ENCODE results near the gene NSMF. TPM values are rescaled to one million over a fixed set of nuclear protein-coding genes. Genes with fewer than 3 reads are reported as not detected.

The NSMF gene
- total RNA-seq, 2 donors from 2014 or later = 17.1 to 36.4 TPM

DNA sequence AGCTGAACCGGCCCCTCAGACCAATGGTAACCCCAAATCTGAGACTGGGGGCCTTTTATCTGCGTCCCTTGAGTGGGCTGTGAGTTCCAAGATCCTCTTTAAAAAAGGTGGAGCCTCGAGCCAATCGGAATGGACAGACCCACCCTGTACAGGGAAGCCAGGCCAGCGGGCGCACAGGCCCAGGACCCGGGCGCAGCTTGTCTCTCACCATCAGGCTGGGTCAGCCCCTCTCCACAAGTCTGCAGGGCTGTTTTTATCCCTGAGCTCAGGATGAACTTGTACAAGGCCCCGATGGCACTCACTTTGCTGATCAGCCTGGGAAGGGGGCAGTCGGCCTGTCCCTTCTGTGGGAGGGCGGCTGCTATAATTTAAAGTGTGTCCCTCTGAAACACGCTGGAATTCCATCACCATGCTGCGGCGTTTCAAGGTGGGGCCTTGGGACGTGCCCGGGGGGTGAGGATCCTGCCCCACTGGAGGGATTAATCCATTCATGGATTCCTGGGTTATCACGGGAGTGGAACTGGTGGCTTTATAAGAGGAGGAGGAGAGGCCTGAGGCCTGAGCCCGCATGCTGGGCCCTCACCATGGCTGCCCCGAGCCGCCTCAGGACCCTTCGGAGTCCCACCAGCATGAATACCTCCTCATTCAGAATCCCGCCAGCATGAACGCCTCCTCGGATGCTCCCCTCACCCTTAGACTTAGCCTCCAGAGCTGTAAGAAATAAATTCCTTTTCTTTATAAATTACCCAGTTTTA is 50.3 kb downstream of the NSMF start:
- Mint-ChIP-seq H3K36me3 (no peaks in the 10 kb centered on the region), H3K27ac (no peak overlapping the region), H3K9me3 (no peaks in the 10 kb centered on the region), H3K27me3 (no peaks in the 10 kb centered on the region), H3K4me1 (ENCODE audit: low read depth in 2 of 2) (peaks cover 10 to 13% of the 10 kb centered on the region in 2 donors), H3K4me3 (no peak overlapping the region)
- ATAC-seq (no peak), DNase-seq (ENCODE audit: low spot score) (no peak)

- no peak overlapping the region for H3K27ac Mint-ChIP-seq
- no peaks in the 10 kb centered on the region for H3K9me3 Mint-ChIP-seq
- H3K4me3 Mint-ChIP-seq = no peak overlapping the region
- H3K27me3 Mint-ChIP-seq = no peaks in the 10 kb centered on the region
- no peaks in the 10 kb centered on the region for H3K36me3 Mint-ChIP-seq
- ATAC-seq (no peak), DNase-seq (ENCODE audit: low spot score) (no peak)
- H3K4me1 Mint-ChIP-seq (ENCODE audit: low read depth in 2 of 2) = peaks cover 8 to 13% of the 10 kb centered on the region in 2 donors
Measured at GRCh38 chr9:137407590-137408300, 51.4 kb downstream of the NSMF start.

DNA sequence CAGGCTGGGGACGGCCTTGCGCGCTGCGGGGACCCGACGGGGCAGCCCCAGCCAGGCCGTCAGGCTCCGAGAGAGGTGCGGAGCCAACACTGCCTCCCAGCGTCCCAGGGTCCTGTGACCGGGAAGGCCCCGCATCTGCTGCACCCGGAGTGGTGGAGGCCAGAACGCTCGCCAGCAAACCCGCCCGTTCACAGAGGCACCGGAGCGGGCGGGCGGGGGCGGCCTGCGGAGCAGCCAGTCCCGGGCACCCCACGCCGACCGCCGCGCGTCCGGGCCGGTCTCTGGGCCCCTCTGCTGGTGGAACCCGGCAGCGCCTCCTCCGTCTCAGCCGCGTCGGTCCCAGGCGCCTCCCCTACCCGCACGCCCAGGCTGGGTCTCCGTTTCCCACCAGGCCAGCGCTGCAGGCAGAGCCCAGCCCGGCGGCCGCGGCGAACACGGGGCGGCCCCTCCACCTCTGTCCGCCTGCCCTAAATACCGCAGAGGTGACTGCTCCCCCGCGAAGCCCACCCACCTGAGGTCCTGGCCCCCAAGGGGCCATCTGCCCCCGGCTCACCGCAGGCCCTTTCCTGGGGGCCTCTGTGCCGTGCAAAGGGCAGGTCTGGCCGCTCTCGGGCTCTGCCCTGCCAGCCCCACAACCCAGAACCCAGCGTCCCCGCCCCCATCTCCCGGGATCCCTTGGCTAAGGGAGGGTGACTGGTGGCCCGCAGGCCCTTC is 52.1 kb downstream of the NSMF start:
- H3K36me3 Mint-ChIP-seq = no peaks in the 10 kb centered on the region
- ATAC-seq = peak; percentile 84 to 88
- H3K4me3 Mint-ChIP-seq = no peak overlapping the region

DNA sequence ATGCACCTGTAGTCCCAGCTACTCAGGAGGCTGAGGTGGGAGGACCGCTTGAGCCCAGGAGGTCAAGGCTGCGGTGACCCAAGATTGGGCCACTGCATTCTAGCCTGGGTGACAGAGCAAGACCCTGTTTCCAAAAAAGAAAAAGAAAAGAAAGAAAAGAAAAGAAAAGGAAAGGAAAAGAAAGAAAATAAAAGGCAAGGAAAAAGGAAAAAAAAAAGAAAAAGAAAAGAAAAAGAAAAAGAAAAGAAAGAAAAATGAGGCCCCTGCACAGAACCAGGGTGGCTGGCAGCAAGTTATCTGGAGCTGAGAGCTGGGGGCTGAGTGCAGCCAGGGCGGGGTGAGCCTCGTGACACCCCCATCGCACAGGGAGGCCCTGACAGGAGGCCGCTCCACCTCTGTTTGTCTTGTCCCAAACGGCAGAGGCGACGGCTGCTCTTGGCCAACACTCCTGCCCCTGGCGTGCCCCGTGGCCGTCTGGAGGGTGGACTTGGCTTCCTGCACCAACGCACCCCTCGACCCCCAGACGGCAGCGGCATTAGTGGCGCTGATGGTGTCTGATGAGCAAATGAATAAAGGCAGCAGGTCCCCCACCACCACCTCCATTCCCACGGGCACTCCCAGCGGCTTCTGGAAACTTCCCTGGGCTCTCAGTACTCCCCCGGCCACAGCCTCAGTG is 52.9 kb downstream of the NSMF start:
- DNase-seq (ENCODE audit: low spot score) (no peak), ATAC-seq (no peak)
- no peaks in the 10 kb centered on the region for H3K27me3 Mint-ChIP-seq
- H3K4me1 Mint-ChIP-seq (ENCODE audit: low read depth in 2 of 2) = peaks cover 8 to 13% of the 10 kb centered on the region in 2 donors
- no peak overlapping the region for H3K27ac Mint-ChIP-seq
- no peaks in the 10 kb centered on the region for H3K9me3 Mint-ChIP-seq
- H3K4me3 Mint-ChIP-seq = peak overlapping the region; percentile 48
- H3K36me3 Mint-ChIP-seq = no peaks in the 10 kb centered on the region

More for the DNA sequence above, 52.1 kb downstream of the NSMF start:
- peak; percentile 74 for DNase-seq (ENCODE audit: low spot score)
- H3K27ac Mint-ChIP-seq = no peak overlapping the region
- no peaks in the 10 kb centered on the region for H3K9me3 Mint-ChIP-seq
- peaks cover 10 to 13% of the 10 kb centered on the region in 2 donors for H3K4me1 Mint-ChIP-seq (ENCODE audit: low read depth in 2 of 2)
- no peaks in the 10 kb centered on the region for H3K27me3 Mint-ChIP-seq

DNA sequence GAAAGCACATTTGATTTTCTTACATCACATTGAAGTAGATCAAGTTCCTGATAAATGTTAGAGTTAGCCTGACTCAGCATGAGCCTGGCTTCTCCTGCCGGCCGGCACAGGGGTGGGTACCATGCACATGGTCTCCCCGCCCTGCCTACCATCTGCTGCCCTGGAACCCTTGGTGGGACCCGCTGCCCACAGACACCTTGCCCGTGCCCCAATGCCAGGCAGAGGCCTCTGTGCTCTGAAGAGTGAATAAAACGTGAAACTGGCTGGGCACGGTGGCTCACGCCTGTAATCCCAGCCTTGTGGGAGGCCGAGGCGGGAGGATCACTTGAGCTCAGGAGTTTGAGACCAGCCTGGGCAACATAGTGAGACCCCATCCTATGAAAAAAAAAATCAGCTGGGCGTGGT is 53.5 kb downstream of the NSMF start:
- Mint-ChIP-seq H3K27ac (no peak overlapping the region), H3K9me3 (no peaks in the 10 kb centered on the region), H3K4me3 (peak overlapping the region; percentile 48), H3K27me3 (no peaks in the 10 kb centered on the region), H3K4me1 (ENCODE audit: low read depth in 2 of 2) (peaks cover 8 to 13% of the 10 kb centered on the region in 2 donors), H3K36me3 (no peaks in the 10 kb centered on the region)
- DNase-seq (ENCODE audit: low spot score) (no peak), ATAC-seq (no peak)

DNA sequence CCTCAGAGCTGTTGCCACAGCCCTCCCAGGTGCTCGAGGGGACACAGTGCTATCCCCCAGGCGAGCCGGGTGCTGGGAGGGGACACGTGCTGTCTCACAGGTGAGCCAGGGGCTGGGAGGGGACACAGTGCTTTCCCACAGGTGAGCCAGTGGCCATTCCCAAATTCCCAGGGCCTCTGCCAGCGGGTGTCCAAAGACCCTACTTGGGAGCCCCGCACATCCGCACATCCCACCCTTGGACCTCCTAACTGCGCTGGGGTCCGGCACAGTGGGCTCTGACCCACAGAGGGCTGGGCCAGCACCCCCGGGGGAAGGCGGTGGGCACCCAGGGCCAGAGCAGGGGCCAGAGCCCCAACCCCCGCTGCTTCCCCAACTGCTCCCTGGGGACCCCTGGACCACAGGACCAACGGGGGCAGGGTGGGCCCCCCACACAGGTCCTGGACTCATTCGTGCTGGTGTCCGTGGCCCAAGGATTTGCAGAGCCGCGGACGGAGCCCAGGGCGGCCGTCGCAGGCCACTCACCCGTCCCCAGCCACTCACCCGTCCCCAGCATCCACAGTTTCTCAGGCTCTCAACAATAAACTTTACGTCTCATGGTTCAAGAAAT is 54.1 kb downstream of the NSMF start:
- no peaks in the 10 kb centered on the region for H3K36me3 Mint-ChIP-seq
- DNase-seq (ENCODE audit: low spot score) = peak; percentile 54
- H3K4me3 Mint-ChIP-seq = no peak overlapping the region
- no peaks in the 10 kb centered on the region for H3K9me3 Mint-ChIP-seq
- H3K27me3 Mint-ChIP-seq = no peaks in the 10 kb centered on the region
- ATAC-seq = no peak
- H3K4me1 Mint-ChIP-seq (ENCODE audit: low read depth in 2 of 2) = peaks cover 5 to 8% of the 10 kb centered on the region in 2 donors
- H3K27ac Mint-ChIP-seq = no peak overlapping the region

DNA sequence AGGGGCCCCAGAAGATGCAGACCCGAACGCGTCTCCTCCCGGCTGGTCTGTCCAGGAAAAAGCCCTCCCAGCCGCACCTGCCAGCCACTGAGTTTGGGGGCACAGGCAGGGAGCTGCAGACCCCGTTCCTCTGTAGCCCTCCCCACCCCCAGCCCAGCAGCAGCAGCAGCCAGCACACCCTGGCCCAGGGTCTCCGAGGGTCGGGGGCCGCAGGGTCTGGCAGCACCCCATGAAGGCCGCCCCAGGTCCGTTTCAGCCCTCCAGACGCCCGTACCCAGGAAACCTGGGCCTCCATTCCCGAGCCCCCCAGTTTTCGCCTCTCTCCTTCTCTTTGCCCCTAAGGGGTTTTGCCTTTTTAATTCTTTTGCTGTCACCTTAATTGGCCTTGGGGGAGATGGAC is 55.9 kb downstream of the NSMF start:
- Mint-ChIP-seq H3K27ac (no peak overlapping the region), H3K4me3 (no peak overlapping the region), H3K36me3 (no peaks in the 10 kb centered on the region), H3K4me1 (ENCODE audit: low read depth in 2 of 2) (peaks cover 9 to 14% of the 10 kb centered on the region in 2 donors), H3K9me3 (no peaks in the 10 kb centered on the region), H3K27me3 (no peaks in the 10 kb centered on the region)
- no peak for DNase-seq (ENCODE audit: low spot score)
- no peak for ATAC-seq

- Mint-ChIP-seq H3K9me3 (no peaks in the 10 kb centered on the region), H3K36me3 (no peaks in the 10 kb centered on the region), H3K27ac (no peak overlapping the region), H3K4me3 (no peak overlapping the region), H3K27me3 (no peaks in the 10 kb centered on the region), H3K4me1 (ENCODE audit: low read depth in 2 of 2) (peaks cover 9 to 14% of the 10 kb centered on the region in 2 donors)
- DNase-seq (ENCODE audit: low spot score) (no peak), ATAC-seq (no peak)
Measured at GRCh38 chr9:137402746-137403145, 56.4 kb downstream of the NSMF start.

DNA sequence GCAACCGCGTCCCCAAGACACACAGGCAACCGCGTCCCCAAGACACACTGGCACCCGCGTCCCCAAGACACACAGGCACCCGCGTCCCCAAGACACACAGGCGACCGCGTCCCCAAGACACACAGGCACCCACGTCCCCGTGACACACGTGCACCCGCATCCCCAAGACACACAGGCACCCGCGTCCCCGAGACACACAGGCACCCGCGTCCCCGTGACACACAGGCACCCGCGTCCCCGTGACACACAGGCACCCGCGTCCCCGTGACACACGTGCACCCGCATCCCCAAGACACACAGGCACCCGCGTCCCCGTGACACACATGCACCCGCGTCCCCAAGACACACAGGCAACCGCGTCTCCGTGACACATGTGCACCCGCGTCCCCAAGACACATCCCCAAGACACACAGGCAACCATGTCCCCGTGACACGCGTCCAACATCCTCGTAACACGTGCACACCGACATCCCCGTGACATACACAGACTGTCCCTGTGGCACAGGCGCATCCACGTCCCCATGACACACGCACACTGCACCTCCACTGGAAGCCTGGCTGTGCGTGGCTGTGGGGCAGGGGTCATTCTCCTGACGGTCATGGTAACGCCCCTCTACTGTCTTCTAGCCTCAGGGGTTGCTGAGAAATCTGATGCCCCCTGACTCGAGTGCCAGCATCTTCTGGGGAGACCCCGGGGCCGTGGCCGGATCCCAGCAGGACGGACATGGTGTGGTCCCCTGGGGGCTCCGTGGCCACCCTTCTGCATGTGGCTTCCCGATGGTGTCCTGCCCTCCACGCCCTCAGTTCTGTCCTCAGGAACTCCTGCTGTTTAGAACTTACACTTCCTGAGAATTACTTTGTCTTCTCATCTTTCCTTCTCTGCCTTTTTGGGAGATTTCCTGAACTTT is 60.3 kb downstream of the NSMF start:
- Mint-ChIP-seq H3K9me3 (no peaks in the 10 kb centered on the region), H3K27ac (no peak overlapping the region), H3K4me3 (no peak overlapping the region), H3K4me1 (ENCODE audit: low read depth in 2 of 2) (peaks cover 6 to 9% of the 10 kb centered on the region in 2 donors), H3K36me3 (no peaks in the 10 kb centered on the region), H3K27me3 (no peaks in the 10 kb centered on the region)
- DNase-seq (ENCODE audit: low spot score) (no peak), ATAC-seq (no peak)

- Mint-ChIP-seq H3K4me1 (ENCODE audit: low read depth in 2 of 2) (peaks cover 6 to 9% of the 10 kb centered on the region in 2 donors), H3K9me3 (no peaks in the 10 kb centered on the region), H3K27me3 (no peaks in the 10 kb centered on the region), H3K4me3 (no peak overlapping the region), H3K27ac (peak overlapping the region in 1 of 2 donors; percentile 19), H3K36me3 (no peaks in the 10 kb centered on the region)
- ATAC-seq (peak in 1 of 2 donors; percentile 47), DNase-seq (ENCODE audit: low spot score) (no peak)
Measured at GRCh38 chr9:137397675-137398423, 61.3 kb downstream of the NSMF start.

All from natural killer cell treated with Interleukin-12 subunit alpha and Interleukin-12 subunit beta and Interleukin-15 and Interleukin-18, amount 100 ng/mL, for 72 hours (primary cell).